ENCODE measurements around the gene SLC19A3. TPM values are rescaled to one million over a fixed set of nuclear protein-coding genes. Genes with fewer than 3 reads are reported as not detected.

Gene SLC19A3
- total and polyA plus RNA-seq, 2 donors (not counting 3 experiments of a cell fraction or from before 2014, with no cell fraction given), result 0.01 TPM; not detected in 1

GRCh38 chr2:227706859-227707258 lies 11.0 kb downstream of the SLC19A3 start:
- Histone ChIP-seq H3K9me3 (replicated peaks; ENCODE audit: control insufficient read depth, insufficient read depth, low read length) (no peaks in the 10 kb centered on the region), H3K4me3 (replicated peaks in 1 of 3; ENCODE audit: insufficient read depth in 1 of 3, low read depth in 1 of 3, low read length in 3 of 3) (no peak overlapping the region), H3K79me2 (ENCODE audit: control insufficient read depth, insufficient read depth, low read length) (no peaks in the 10 kb centered on the region), H2AFZ (ENCODE audit: low read depth, low read length) (no peak overlapping the region), H3K27me3 (ENCODE audit: control insufficient read depth in 2 of 2, insufficient read depth in 2 of 2, low read length in 2 of 2) (no peaks in the 10 kb centered on the region), H3K9ac (replicated peaks; ENCODE audit: extremely low read depth, insufficient read depth, low read length) (no peak overlapping the region), H3K27ac (ENCODE audit: insufficient read depth, low read depth, low read length) (no peak overlapping the region), H4K20me1 (replicated peaks; ENCODE audit: control insufficient read depth, extremely low read depth, insufficient read depth, low read length) (no peaks in the 10 kb centered on the region), H3K9me1 (replicated peaks; ENCODE audit: control insufficient read depth, extremely low read depth, insufficient read depth, low read length) (no peaks in the 10 kb centered on the region), H3K36me3 (ENCODE audit: control insufficient read depth in 2 of 2, extremely low read depth in 1 of 2, insufficient read depth in 2 of 2, low read length in 2 of 2) (no peaks in the 10 kb centered on the region), H3K4me1 (ENCODE audit: control insufficient read depth, extremely low read depth, insufficient read depth, low read length) (no peaks in the 10 kb centered on the region), H3K4me2 (ENCODE audit: insufficient read depth, low read length) (no peak overlapping the region)
- no TSS peak for BruUV-seq (replicated peaks)
- TF ChIP-seq MYC (IDR thresholded peaks at IDR 0.05; ENCODE audit: low read depth, low read length) (no peak), POLR2A (IDR thresholded peaks at IDR 0.05; ENCODE audit: low read depth, low read length) (no peak)
- TF ChIP-seq, protein P1, sequence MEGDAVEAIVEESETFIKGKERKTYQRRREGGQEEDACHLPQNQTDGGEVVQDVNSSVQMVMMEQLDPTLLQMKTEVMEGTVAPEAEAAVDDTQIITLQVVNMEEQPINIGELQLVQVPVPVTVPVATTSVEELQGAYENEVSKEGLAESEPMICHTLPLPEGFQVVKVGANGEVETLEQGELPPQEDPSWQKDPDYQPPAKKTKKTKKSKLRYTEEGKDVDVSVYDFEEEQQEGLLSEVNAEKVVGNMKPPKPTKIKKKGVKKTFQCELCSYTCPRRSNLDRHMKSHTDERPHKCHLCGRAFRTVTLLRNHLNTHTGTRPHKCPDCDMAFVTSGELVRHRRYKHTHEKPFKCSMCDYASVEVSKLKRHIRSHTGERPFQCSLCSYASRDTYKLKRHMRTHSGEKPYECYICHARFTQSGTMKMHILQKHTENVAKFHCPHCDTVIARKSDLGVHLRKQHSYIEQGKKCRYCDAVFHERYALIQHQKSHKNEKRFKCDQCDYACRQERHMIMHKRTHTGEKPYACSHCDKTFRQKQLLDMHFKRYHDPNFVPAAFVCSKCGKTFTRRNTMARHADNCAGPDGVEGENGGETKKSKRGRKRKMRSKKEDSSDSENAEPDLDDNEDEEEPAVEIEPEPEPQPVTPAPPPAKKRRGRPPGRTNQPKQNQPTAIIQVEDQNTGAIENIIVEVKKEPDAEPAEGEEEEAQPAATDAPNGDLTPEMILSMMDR (IDR thresholded peaks at IDR 0.05; ENCODE audit: extremely low read depth in 1 of 2, insufficient read depth in 1 of 2, low read depth in 1 of 2, low read length in 2 of 2), result no peak
- DNase-seq (ENCODE audit: low read depth, low spot score), result no peak
- CTCF ChIA-PET, result interaction anchor here (1.6 kb wide), 1 partner anchor 10 kb away, joined by 4 read pairs; no protein-coding TSS in a partner anchor
- POLR2A ChIA-PET, result no interaction called here
- intact Hi-C loops (cut with micrococcal nuclease), result no loop called here
- dilution Hi-C loops (cut with MboI; ENCODE audit: extremely low pct_ligation_motif_present, low sequenced_read_pairs), result no loop called here
- FAIRE-seq, result no peak

GRCh38 chr2:227703961-227704360 lies 13.9 kb downstream of the SLC19A3 start:
- Histone ChIP-seq H3K4me3 (replicated peaks in 1 of 3; ENCODE audit: insufficient read depth in 1 of 3, low read depth in 1 of 3, low read length in 3 of 3) (no peak overlapping the region), H3K27ac (ENCODE audit: insufficient read depth, low read depth, low read length) (no peak overlapping the region), H3K36me3 (ENCODE audit: control insufficient read depth in 2 of 2, extremely low read depth in 1 of 2, insufficient read depth in 2 of 2, low read length in 2 of 2) (no peaks in the 10 kb centered on the region), H3K9me3 (replicated peaks; ENCODE audit: control insufficient read depth, insufficient read depth, low read length) (no peaks in the 10 kb centered on the region), H3K4me1 (ENCODE audit: control insufficient read depth, extremely low read depth, insufficient read depth, low read length) (no peaks in the 10 kb centered on the region), H3K27me3 (ENCODE audit: control insufficient read depth in 2 of 2, insufficient read depth in 2 of 2, low read length in 2 of 2) (no peaks in the 10 kb centered on the region), H4K20me1 (replicated peaks; ENCODE audit: control insufficient read depth, extremely low read depth, insufficient read depth, low read length) (no peaks in the 10 kb centered on the region), H3K79me2 (ENCODE audit: control insufficient read depth, insufficient read depth, low read length) (no peaks in the 10 kb centered on the region), H2AFZ (ENCODE audit: low read depth, low read length) (no peak overlapping the region), H3K4me2 (ENCODE audit: insufficient read depth, low read length) (no peak overlapping the region), H3K9ac (replicated peaks; ENCODE audit: extremely low read depth, insufficient read depth, low read length) (no peak overlapping the region), H3K9me1 (replicated peaks; ENCODE audit: control insufficient read depth, extremely low read depth, insufficient read depth, low read length) (no peaks in the 10 kb centered on the region)
- DNase-seq (ENCODE audit: low read depth, low spot score) (no peak), FAIRE-seq (no peak)
- intact Hi-C loops (cut with micrococcal nuclease), result no loop called here
- dilution Hi-C loops (cut with MboI; ENCODE audit: extremely low pct_ligation_motif_present, low sequenced_read_pairs), result no loop called here
- BruUV-seq (replicated peaks), result no TSS peak
- ChIA-PET POLR2A (no interaction called here), CTCF (no interaction called here)
- no peak for TF ChIP-seq POLR2A (IDR thresholded peaks at IDR 0.05; ENCODE audit: low read depth, low read length)
- TF ChIP-seq, protein P1 (IDR thresholded peaks at IDR 0.05; ENCODE audit: extremely low read depth in 1 of 2, insufficient read depth in 1 of 2, low read depth in 1 of 2, low read length in 2 of 2), result no peak
- TF ChIP-seq GATA2 (IDR thresholded peaks at IDR 0.05; ENCODE audit: insufficient read depth, insufficient read length, low read depth, low read length), result no peak
- no peak for TF ChIP-seq POLR2AphosphoS5 (IDR thresholded peaks at IDR 0.05; ENCODE audit: insufficient read depth, low read depth, low read length)
- TF ChIP-seq FOS (IDR thresholded peaks at IDR 0.05; ENCODE audit: borderline replicate concordance, insufficient read depth, low read length), result no peak
- TF ChIP-seq JUN (IDR thresholded peaks at IDR 0.05; ENCODE audit: borderline replicate concordance, insufficient read depth, insufficient read length, low read depth), result no peak
- TF ChIP-seq, protein P2, sequence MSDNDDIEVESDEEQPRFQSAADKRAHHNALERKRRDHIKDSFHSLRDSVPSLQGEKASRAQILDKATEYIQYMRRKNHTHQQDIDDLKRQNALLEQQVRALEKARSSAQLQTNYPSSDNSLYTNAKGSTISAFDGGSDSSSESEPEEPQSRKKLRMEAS (IDR thresholded peaks at IDR 0.05; ENCODE audit: insufficient read depth, insufficient read length), result no peak
- TF ChIP-seq EZH2 (IDR thresholded peaks at IDR 0.05; ENCODE audit: borderline replicate concordance, low read depth, low read length, severe bottlenecking), result no peak
- no peak for TF ChIP-seq MYC (IDR thresholded peaks at IDR 0.05; ENCODE audit: low read depth, low read length)

All from endothelial cell of umbilical vein (primary cell).